Measurements from ENCODE around the gene ZMIZ1.

DNA sequence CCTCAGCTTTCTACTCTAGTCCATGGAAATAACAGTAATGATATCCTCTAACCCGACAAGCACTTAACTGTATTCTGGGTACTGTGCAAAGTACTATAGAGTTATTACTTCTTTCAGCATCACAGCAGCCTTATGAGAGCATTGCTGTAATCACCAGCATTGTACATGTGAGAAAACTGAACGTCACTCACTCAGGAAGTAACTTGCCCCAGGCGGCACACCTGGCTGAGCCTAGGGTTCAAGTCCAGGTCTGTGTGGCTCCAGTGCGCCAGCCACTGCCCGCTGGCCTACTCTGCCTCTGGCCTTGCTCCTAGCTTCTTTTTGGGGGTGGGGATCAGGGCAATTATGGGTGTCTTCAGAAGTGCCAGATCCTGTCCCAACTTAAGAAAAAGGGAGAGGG, 50.5 kb downstream of the ZMIZ1 start:
- TF ChIP-seq, protein P1, sequence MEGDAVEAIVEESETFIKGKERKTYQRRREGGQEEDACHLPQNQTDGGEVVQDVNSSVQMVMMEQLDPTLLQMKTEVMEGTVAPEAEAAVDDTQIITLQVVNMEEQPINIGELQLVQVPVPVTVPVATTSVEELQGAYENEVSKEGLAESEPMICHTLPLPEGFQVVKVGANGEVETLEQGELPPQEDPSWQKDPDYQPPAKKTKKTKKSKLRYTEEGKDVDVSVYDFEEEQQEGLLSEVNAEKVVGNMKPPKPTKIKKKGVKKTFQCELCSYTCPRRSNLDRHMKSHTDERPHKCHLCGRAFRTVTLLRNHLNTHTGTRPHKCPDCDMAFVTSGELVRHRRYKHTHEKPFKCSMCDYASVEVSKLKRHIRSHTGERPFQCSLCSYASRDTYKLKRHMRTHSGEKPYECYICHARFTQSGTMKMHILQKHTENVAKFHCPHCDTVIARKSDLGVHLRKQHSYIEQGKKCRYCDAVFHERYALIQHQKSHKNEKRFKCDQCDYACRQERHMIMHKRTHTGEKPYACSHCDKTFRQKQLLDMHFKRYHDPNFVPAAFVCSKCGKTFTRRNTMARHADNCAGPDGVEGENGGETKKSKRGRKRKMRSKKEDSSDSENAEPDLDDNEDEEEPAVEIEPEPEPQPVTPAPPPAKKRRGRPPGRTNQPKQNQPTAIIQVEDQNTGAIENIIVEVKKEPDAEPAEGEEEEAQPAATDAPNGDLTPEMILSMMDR (IDR thresholded peaks at IDR 0.05 in 4 of 5, conservative IDR thresholded peaks at IDR 0.05 in 1 of 5) = no peak
- TF ChIP-seq POLR2A (IDR thresholded peaks at IDR 0.05) = no peak

All from gastrocnemius medialis (tissue), 4 donors.